T-helper 22 cell (primary cell): Measurements from ENCODE around the gene MBD2.

Experiments
- DNase-seq: peaks from one replicate; pipeline ENCODE4 v3.0.0-alpha.2; 2020; ENCODE audit warnings: low read depth

Gene MBD2

DNA sequence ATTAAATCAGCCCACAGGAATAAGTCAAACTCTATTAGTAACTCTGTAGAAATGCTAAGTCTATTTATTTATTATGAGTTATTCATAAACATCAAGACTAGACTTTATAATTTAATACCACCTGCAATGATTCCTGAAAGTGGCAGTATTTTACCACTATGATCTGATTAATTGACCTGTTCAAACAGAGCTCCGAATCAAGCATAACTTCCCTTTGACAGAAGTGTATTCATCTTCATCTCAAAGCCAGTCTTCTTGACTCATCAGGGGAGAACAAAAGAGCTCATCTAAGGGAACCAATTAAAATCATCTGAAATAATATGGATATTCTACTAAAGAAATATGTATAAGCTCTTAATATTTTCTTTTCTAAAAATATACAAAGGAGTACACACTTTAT is 122.3 kb downstream of the MBD2 start:
- no peak for DNase-seq
